OCI-LY3 (cell line): Measurements from ENCODE around the gene CTNNBL1.

Experiments used
- CTCF ChIP-seq: fragments of 200-600, 300-600 bp; sonication (generic); IDR thresholded peaks from 2 replicates; pipeline ENCODE4 v1.5.1; 2014; ENCODE audit warnings: antibody characterized with exemption, low read length, low read depth
- EZH2phosphoT487 ChIP-seq: fragments of 200-600 bp; shearing (Covaris generic); IDR thresholded peaks from 2 replicates; pipeline ENCODE4 v1.6.1; 2018; ENCODE audit warnings: antibody characterized with exemption, mixed run types, low read depth

- TF ChIP-seq CTCF (no peak), EZH2phosphoT487 (no peak)
Measured at GRCh38 chr20:37836926-37837325, 143.1 kb downstream of the CTNNBL1 start.
